ENCODE results near the gene IRGC.
"Not testable (repeated sequence)": the region's sequence is repeated elsewhere in the genome, so short reads cannot be mapped to it uniquely, and the experiment has no call there.

IRGC gene

GRCh38 chr19:43715776-43716175 lies at the start of gene IRGC:
TSS of gene IRGC (plus strand) at chr19:43716076. CDS start at chr19:43718559, 2,483 bp downstream.
- in situ Hi-C loops (cut with MboI; ENCODE audit: low sequenced_read_pairs) = no loop called here

GRCh38 chr19:43667126-43667875 lies 48.6 kb upstream of the IRGC start:
- in situ Hi-C loops (cut with MboI; ENCODE audit: low sequenced_read_pairs) = no loop called here

- in situ Hi-C loops (cut with MboI; ENCODE audit: low sequenced_read_pairs) = no loop called here
Measured at GRCh38 chr19:43667876-43668405, 47.9 kb upstream of the IRGC start.

- in situ Hi-C loops (cut with MboI; ENCODE audit: low sequenced_read_pairs) = no loop called here
Measured at GRCh38 chr19:43668406-43669109, 47.3 kb upstream of the IRGC start.

- in situ Hi-C loops (cut with MboI; ENCODE audit: low sequenced_read_pairs) = no loop called here
Measured at GRCh38 chr19:43672061-43672679, 43.7 kb upstream of the IRGC start.

- in situ Hi-C loops (cut with MboI; ENCODE audit: low sequenced_read_pairs) = no loop called here
Measured at GRCh38 chr19:43673637-43674036, 42.2 kb upstream of the IRGC start.

- in situ Hi-C loops (cut with MboI; ENCODE audit: low sequenced_read_pairs) = no loop called here
Measured at GRCh38 chr19:43674183-43674582, 41.7 kb upstream of the IRGC start.

GRCh38 chr19:43674596-43674995 lies 41.3 kb upstream of the IRGC start:
- in situ Hi-C loops (cut with MboI; ENCODE audit: low sequenced_read_pairs) = no loop called here

- in situ Hi-C loops (cut with MboI; ENCODE audit: low sequenced_read_pairs) = no loop called here
Measured at GRCh38 chr19:43675269-43675879, 40.5 kb upstream of the IRGC start.

GRCh38 chr19:43675906-43676305 lies 40.0 kb upstream of the IRGC start:
- in situ Hi-C loops (cut with MboI; ENCODE audit: low sequenced_read_pairs) = no loop called here

- in situ Hi-C loops (cut with MboI; ENCODE audit: low sequenced_read_pairs) = no loop called here
Measured at GRCh38 chr19:43678512-43679261, 37.2 kb upstream of the IRGC start.

GRCh38 chr19:43681821-43682220 lies 34.1 kb upstream of the IRGC start:
- in situ Hi-C loops (cut with MboI; ENCODE audit: low sequenced_read_pairs) = no loop called here

GRCh38 chr19:43682269-43682668 lies 33.6 kb upstream of the IRGC start:
- in situ Hi-C loops (cut with MboI; ENCODE audit: low sequenced_read_pairs) = not testable (repeated sequence)

- in situ Hi-C loops (cut with MboI; ENCODE audit: low sequenced_read_pairs) = no loop called here
Measured at GRCh38 chr19:43682824-43683661, 32.8 kb upstream of the IRGC start.

- in situ Hi-C loops (cut with MboI; ENCODE audit: low sequenced_read_pairs) = no loop called here
Measured at GRCh38 chr19:43683905-43684304, 32.0 kb upstream of the IRGC start.

- in situ Hi-C loops (cut with MboI; ENCODE audit: low sequenced_read_pairs) = no loop called here
Measured at GRCh38 chr19:43684326-43684725, 31.6 kb upstream of the IRGC start.

- in situ Hi-C loops (cut with MboI; ENCODE audit: low sequenced_read_pairs) = no loop called here
Measured at GRCh38 chr19:43687660-43687997, 28.2 kb upstream of the IRGC start.

GRCh38 chr19:43688059-43688701 lies 27.7 kb upstream of the IRGC start:
- in situ Hi-C loops (cut with MboI; ENCODE audit: low sequenced_read_pairs) = no loop called here

- in situ Hi-C loops (cut with MboI; ENCODE audit: low sequenced_read_pairs) = no loop called here
Measured at GRCh38 chr19:43690444-43690843, 25.4 kb upstream of the IRGC start.

Measured in hTERT RPE-1 (cell line).